A673 (cell line): ENCODE results near the gene PHC2.

Source experiments
- CTCF ChIP-seq: fragments of 300-800, 200-600 bp; sonication (generic); conservative IDR thresholded peaks from 2 replicates; pipeline ENCODE4 v1.5.1; 2017; ENCODE audit warnings: low read depth, mild to moderate bottlenecking, antibody characterized with exemption, low read length, moderate library complexity, mixed read lengths
- EZH2 ChIP-seq: fragments of 200-600 bp; sonication (generic); IDR thresholded peaks from 2 replicates; pipeline ENCODE4 v1.6.1; 2017; ENCODE audit warnings: borderline replicate concordance, low read depth, mild to moderate bottlenecking, mixed read lengths, antibody characterized with exemption, low read length; ENCODE audit not compliant: poor library complexity, severe bottlenecking

GRCh38 chr1:33349081-33349759, 81.7 kb downstream of the PHC2 start:
- TF ChIP-seq CTCF (no peak), EZH2 (no peak)
